K562 (cell line): ENCODE data around the gene SLC13A3. TPM values are rescaled to one million over a fixed set of nuclear protein-coding genes. Genes with fewer than 3 reads are reported as not detected.

Experiments
- BRD4 ChIP-seq: fragments of 200-600 bp; sonication (generic); IDR thresholded peaks from 2 replicates; pipeline ENCODE4 v1.6.1; 2017; ENCODE audit warnings: inconsistent platforms
- BRD9 ChIP-seq: fragments of 450-650 bp; IDR thresholded peaks from 2 replicates; pipeline ENCODE4 v1.6.1; 2018; ENCODE audit warnings: low read depth; ENCODE audit not compliant: partially characterized antibody
- CHD4 ChIP-seq: fragments of 200-600 bp; sonication (generic); IDR thresholded peaks from 3 replicates; pipeline ENCODE4 v1.6.1; 2012; ENCODE audit warnings: low read depth, mild to moderate bottlenecking, mixed read lengths, low read length, inconsistent platforms; ENCODE audit not compliant: insufficient read depth, insufficient replicate concordance, poor library complexity, severe bottlenecking
- CREB1 ChIP-seq, 2 experiments: sonication (generic) in 1 of 2; formaldehyde crosslinking in 1 of 2; IDR thresholded peaks; 2 replicates each; pipeline versions ENCODE4 v1.6.1 to v1.8.0; 2012 to 2022; ENCODE audit warnings: inconsistent platforms in 1 of 2, mild to moderate bottlenecking in 1 of 2, missing genetic modification reagents in 1 of 2, moderate library complexity in 1 of 2
- GABPB1 ChIP-seq: sonication (generic); formaldehyde crosslinking; IDR thresholded peaks from 2 replicates; pipeline ENCODE4 v1.8.0; 2022; ENCODE audit warnings: mild to moderate bottlenecking, missing genetic modification reagents
- ILF3 ChIP-seq: fragments of 450-650 bp; IDR thresholded peaks from 2 replicates; pipeline ENCODE4 v1.6.1; 2018; ENCODE audit warnings: antibody characterized with exemption, mild to moderate bottlenecking, moderate library complexity, borderline replicate concordance
- LARP7 ChIP-seq: fragments of 450-650 bp; IDR thresholded peaks from 2 replicates; pipeline ENCODE4 v1.6.1; 2016
- MGA ChIP-seq: fragments of 450-650 bp; IDR thresholded peaks from 2 replicates; pipeline ENCODE4 v1.6.1; 2016; ENCODE audit warnings: mild to moderate bottlenecking, moderate library complexity
- STAT5B ChIP-seq: fragments of 250-450 bp; sonication (Bioruptor Pico); IDR thresholded peaks from 2 replicates; pipeline ENCODE4 v1.8.0; 2021; ENCODE audit warnings: mild to moderate bottlenecking, inconsistent platforms
- TEAD4 ChIP-seq, 2 experiments: sonication (generic) in 1 of 2; formaldehyde crosslinking in 1 of 2; IDR thresholded peaks; 2 replicates each; pipeline versions ENCODE4 v1.6.1 to v1.8.0; 2012 to 2022; ENCODE audit warnings: borderline replicate concordance in 1 of 2, inconsistent platforms in 1 of 2, low read length in 1 of 2, mild to moderate bottlenecking in 1 of 2, missing genetic modification reagents in 1 of 2
- XRCC3 ChIP-seq: fragments of 450-650 bp; IDR thresholded peaks from 2 replicates; pipeline ENCODE4 v1.6.1; 2017; ENCODE audit warnings: mild to moderate bottlenecking, moderate library complexity
- ZBTB43 ChIP-seq: sonication (generic); formaldehyde crosslinking; IDR thresholded peaks from 2 replicates; pipeline ENCODE4 v1.8.0; 2023; ENCODE audit warnings: mild to moderate bottlenecking, missing genetic modification reagents
- ZNF23 ChIP-seq: fragments of 250-450 bp; sonication (Bioruptor Pico); IDR thresholded peaks from 2 replicates; pipeline ENCODE4 v1.4.0; 2020; ENCODE audit warnings: mild to moderate bottlenecking
- ZNF717 ChIP-seq: fragments of 250-450 bp; sonication (Bioruptor Pico); IDR thresholded peaks from 2 replicates; pipeline ENCODE4 v1.5.0; 2021
- polyA plus RNA-seq, 8 experiments: library from polyadenylated mRNA; depleted of rRNA in 4 of 8; stranded (reverse) in 5 of 8; unstranded in 3 of 8; fragments of >200 nt; fragmentation: Nextera tagmentation in 2 of 8; fragmentation: Illumina TruSeq in 1 of 8; extraction: Ambion mirVana in 2 of 8; extraction: Trizol in 1 of 8; gene quantifications; 2 replicates each; pipeline versions ENCODE4 v1.2.1 to v1.2.3, GENCODE V29; 2011 to 2014; ENCODE audit warnings: inconsistent platforms in 1 of 8, missing spikeins in 1 of 8
- total RNA-seq, 7 experiments: library from RNA; depleted of rRNA in 6 of 7; stranded (reverse); fragments of >200 nt in 6 of 7; fragmentation: Illumina TruSeq in 2 of 7; extraction: Trizol in 2 of 7; gene quantifications; 2 replicates each; pipeline versions ENCODE4 v1.2.1 to v1.2.3, GENCODE V29; 2011 to 2021; ENCODE audit warnings: low replicate concordance in 1 of 7

SLC13A3 gene
- total and polyA plus RNA-seq, 9 of the 15 experiments (the other 6 are each of a cell fraction or from before 2014, with no cell fraction given), result 5.5 to 16.4 (median 8.5) TPM

- TF ChIP-seq MGA, result no peak
- TF ChIP-seq STAT5B (CRISPR knock-in tag), result no peak
- no peak for TF ChIP-seq XRCC3
- TF ChIP-seq BRD4, result no peak
- no peak for TF ChIP-seq ZNF717 (CRISPR knock-in tag)
- no peak for TF ChIP-seq CREB1 (IDR thresholded peaks at IDR 0.05)
- no peak for TF ChIP-seq CREB1 (CRISPR knock-in tag; IDR thresholded peaks at IDR 0.05)
- no peak for TF ChIP-seq ILF3
- peak; percentile 64 for TF ChIP-seq BRD9
- no peak for TF ChIP-seq ZBTB43 (CRISPR knock-in tag)
- no peak for TF ChIP-seq GABPB1
- TF ChIP-seq TEAD4 (IDR thresholded peaks at IDR 0.05; ENCODE audit: low read length), result 0 out of 2 replicates have a peak, but pooled peaks have one; percentile 7
- TF ChIP-seq TEAD4 (CRISPR knock-in tag; IDR thresholded peaks at IDR 0.05; ENCODE audit: borderline replicate concordance), result no peak
- peak; percentile 94 for TF ChIP-seq LARP7
- TF ChIP-seq ZNF23 (CRISPR knock-in tag), result no peak
- no peak for TF ChIP-seq CHD4
These were observed 30.0 kb upstream of the SLC13A3 start (continued) for GRCh38 chr20:46681032-46681854.
